DND-41 (cell line): ENCODE results near the gene PSMA4.

Source experiments
- EZH2 ChIP-seq: IDR thresholded peaks from 3 replicates; pipeline ENCODE4 v1.6.1; 2012; ENCODE audit warnings: borderline replicate concordance, low read depth, mild to moderate bottlenecking, moderate library complexity, low read length, inconsistent platforms; ENCODE audit not compliant: severe bottlenecking
- TF ChIP-seq, protein P1 (sequence below): IDR thresholded peaks from 2 replicates; pipeline ENCODE4 v1.5.1; 2012; ENCODE audit warnings: borderline replicate concordance, low read length, moderate library complexity, mild to moderate bottlenecking; ENCODE audit not compliant: poor library complexity, severe bottlenecking; ENCODE audit errors: extremely low read depth

DNA sequence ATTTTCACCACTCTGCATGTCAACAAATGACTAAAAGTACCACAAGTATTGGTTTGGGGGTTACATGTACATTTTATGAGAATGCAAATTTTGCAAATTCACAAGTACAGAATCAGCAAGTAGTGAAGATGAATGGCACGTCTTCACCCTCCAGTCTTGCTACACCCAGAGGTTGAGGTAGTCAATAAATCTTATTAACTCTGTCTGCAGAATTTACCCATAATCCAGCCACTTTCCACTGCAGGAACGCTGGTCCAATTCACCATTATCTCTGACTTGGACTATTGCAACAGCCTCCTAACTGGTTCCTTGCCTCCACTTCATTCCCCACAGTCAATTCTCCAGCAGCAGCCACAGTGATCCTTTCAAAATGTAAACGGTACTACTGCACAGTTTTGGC is 10.6 kb downstream of the PSMA4 start:
- TF ChIP-seq, protein P1, sequence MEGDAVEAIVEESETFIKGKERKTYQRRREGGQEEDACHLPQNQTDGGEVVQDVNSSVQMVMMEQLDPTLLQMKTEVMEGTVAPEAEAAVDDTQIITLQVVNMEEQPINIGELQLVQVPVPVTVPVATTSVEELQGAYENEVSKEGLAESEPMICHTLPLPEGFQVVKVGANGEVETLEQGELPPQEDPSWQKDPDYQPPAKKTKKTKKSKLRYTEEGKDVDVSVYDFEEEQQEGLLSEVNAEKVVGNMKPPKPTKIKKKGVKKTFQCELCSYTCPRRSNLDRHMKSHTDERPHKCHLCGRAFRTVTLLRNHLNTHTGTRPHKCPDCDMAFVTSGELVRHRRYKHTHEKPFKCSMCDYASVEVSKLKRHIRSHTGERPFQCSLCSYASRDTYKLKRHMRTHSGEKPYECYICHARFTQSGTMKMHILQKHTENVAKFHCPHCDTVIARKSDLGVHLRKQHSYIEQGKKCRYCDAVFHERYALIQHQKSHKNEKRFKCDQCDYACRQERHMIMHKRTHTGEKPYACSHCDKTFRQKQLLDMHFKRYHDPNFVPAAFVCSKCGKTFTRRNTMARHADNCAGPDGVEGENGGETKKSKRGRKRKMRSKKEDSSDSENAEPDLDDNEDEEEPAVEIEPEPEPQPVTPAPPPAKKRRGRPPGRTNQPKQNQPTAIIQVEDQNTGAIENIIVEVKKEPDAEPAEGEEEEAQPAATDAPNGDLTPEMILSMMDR, result no peak
- no peak for TF ChIP-seq EZH2
